LNCaP clone FGC (cell line): ENCODE results near the gene ANKRD6.

Experiments used
- DNase-seq: peaks from one replicate; pipeline ENCODE4 v3.0.0-alpha.2; 2011; ENCODE audit warnings: low read depth
- H3K4me3 ChIP-seq: 2 replicates; pipeline ENCODE4 v1.5.1; 2011; ENCODE audit warnings: mild to moderate bottlenecking, low read depth, low read length, control low read depth
- TF ChIP-seq, protein P1 (sequence below): IDR thresholded peaks from 2 replicates; pipeline ENCODE4 v1.5.1; 2012; ENCODE audit warnings: mild to moderate bottlenecking; ENCODE audit not compliant: control insufficient read depth, insufficient read depth; ENCODE audit errors: extremely low read depth

ANKRD6 gene

DNA sequence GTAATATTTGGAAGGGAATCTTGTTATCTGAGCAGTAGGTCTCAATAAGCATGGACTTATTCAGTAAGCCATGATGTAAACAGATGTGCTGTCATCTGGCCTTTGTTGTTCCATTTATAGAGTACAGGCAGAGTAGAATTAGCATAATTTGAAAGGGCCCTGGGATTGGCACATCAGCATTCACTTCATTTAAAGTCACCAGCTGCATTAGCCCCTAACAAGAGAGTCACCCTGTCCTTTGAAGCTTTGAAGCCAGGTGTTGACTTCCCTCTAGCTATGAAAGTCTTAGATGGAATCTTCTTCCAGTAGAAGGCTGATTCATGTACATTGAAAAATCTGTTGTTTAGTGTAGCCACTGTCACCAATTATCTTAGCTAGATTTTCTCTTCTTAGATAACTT is 95.9 kb downstream of the ANKRD6 start:
- no peak for DNase-seq
- TF ChIP-seq, protein P1, sequence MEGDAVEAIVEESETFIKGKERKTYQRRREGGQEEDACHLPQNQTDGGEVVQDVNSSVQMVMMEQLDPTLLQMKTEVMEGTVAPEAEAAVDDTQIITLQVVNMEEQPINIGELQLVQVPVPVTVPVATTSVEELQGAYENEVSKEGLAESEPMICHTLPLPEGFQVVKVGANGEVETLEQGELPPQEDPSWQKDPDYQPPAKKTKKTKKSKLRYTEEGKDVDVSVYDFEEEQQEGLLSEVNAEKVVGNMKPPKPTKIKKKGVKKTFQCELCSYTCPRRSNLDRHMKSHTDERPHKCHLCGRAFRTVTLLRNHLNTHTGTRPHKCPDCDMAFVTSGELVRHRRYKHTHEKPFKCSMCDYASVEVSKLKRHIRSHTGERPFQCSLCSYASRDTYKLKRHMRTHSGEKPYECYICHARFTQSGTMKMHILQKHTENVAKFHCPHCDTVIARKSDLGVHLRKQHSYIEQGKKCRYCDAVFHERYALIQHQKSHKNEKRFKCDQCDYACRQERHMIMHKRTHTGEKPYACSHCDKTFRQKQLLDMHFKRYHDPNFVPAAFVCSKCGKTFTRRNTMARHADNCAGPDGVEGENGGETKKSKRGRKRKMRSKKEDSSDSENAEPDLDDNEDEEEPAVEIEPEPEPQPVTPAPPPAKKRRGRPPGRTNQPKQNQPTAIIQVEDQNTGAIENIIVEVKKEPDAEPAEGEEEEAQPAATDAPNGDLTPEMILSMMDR, result no peak
- H3K4me3 ChIP-seq, result no peak overlapping the region

DNA sequence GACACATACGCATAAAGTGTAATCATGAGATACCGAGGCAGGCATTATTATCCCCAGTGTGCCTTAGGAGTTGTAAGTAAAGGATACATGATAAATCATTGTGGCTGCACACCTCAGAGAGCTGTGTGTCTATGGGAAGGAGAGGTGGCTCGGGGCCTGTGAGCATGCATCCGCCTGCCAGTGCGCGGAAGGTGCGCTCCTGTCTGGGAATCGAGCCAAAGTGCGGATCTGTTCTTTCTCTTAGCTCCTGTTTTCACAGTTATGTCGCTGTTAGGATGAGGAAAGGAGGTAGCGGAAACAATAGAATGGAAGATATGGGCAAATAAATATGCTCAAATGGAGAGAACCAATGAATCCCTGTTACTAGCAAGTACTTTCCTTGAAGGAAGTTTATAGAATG is 98.0 kb downstream of the ANKRD6 start:
- no peak for DNase-seq
- TF ChIP-seq, protein P1, result no peak
- no peak overlapping the region for H3K4me3 ChIP-seq

DNA sequence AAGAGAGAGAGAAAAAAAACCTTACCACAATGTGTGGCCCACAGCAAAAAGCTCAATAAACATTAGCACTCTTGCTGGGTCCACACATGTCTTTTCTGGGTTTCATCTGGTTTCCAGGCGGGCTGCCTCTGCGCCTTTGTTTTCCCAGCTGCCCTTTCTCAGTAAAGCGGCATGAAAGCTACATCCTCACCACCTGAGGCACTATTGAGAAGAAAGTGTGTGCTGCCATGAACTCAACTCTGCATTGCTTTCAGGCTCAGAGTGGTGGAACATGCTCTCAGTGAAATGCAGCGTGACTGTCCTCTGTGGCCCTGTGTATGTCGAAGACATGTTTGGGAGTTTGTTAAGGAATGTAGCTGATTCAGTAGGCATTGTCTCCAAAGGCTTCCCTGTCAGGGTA is 103.3 kb downstream of the ANKRD6 start:
- TF ChIP-seq, protein P1, result no peak
- no peak overlapping the region for H3K4me3 ChIP-seq

GRCh38 chr6:89539779-89540178 is 106.8 kb downstream of the ANKRD6 start:
- H3K4me3 ChIP-seq, result no peak overlapping the region
- TF ChIP-seq, protein P1, result no peak
- no peak for DNase-seq

More for the DNA sequence above, 103.3 kb downstream of the ANKRD6 start:
- no peak for DNase-seq

GRCh38 chr6:89542081-89542857 is 109.3 kb downstream of the ANKRD6 start:
- TF ChIP-seq, protein P1, result no peak
- DNase-seq, result no peak
- no peak overlapping the region for H3K4me3 ChIP-seq

- TF ChIP-seq, protein P1, result no peak
- no peak for DNase-seq
Observed at GRCh38 chr6:89542866-89543265, 109.9 kb downstream of the ANKRD6 start.

GRCh38 chr6:89547281-89547680 is 114.3 kb downstream of the ANKRD6 start:
- DNase-seq, result no peak
- TF ChIP-seq, protein P1, result no peak
- H3K4me3 ChIP-seq, result no peak overlapping the region

More at GRCh38 chr6:89542866-89543265, 109.9 kb downstream of the ANKRD6 start:
- H3K4me3 ChIP-seq, result no peak overlapping the region
